ENCODE data around the gene GGN. TPM values are rescaled to one million over a fixed set of nuclear protein-coding genes. Genes with fewer than 3 reads are reported as not detected.

Gene GGN
- total and polyA plus RNA-seq, 7 donors = 0.28 TPM; not detected in 6

DNA sequence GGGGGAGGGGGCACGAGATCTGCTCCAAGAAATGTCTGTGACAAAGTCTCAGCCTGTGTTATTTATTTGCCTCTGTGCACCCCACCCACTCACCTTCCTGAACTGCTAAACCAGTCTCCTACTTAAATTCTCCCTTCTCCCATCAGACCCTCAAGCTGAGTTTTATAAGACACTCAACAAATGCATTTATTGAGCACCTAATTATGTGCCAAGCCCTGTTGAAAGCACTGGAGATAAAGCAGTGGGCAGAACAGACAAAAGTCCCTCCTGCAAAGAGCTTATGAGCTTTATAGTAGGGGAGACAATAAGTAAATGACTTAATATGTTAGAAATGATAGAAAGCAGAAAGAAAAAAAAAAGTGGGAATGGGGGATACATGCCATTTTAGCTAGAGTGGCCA is 11.7 kb upstream of the GGN start:
- TF ChIP-seq POLR2A (IDR thresholded peaks at IDR 0.05) (no peak), EP300 (IDR thresholded peaks at IDR 0.05) (no peak), POLR2AphosphoS5 (IDR thresholded peaks at IDR 0.05) (no peak)
- TF ChIP-seq, protein P1, sequence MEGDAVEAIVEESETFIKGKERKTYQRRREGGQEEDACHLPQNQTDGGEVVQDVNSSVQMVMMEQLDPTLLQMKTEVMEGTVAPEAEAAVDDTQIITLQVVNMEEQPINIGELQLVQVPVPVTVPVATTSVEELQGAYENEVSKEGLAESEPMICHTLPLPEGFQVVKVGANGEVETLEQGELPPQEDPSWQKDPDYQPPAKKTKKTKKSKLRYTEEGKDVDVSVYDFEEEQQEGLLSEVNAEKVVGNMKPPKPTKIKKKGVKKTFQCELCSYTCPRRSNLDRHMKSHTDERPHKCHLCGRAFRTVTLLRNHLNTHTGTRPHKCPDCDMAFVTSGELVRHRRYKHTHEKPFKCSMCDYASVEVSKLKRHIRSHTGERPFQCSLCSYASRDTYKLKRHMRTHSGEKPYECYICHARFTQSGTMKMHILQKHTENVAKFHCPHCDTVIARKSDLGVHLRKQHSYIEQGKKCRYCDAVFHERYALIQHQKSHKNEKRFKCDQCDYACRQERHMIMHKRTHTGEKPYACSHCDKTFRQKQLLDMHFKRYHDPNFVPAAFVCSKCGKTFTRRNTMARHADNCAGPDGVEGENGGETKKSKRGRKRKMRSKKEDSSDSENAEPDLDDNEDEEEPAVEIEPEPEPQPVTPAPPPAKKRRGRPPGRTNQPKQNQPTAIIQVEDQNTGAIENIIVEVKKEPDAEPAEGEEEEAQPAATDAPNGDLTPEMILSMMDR (IDR thresholded peaks at IDR 0.05) = no peak
- Histone ChIP-seq H3K4me1 (peaks cover 0 to 15% (median 7%) of the 10 kb centered on the region in 4 donors), H3K36me3 (no peaks in the 10 kb centered on the region), H3K27ac (no peak overlapping the region), H3K27me3 (peaks cover 22 to 67% (median 57%) of the 10 kb centered on the region in 3 donors), H3K9me3 (no peaks in the 10 kb centered on the region), H3K4me3 (no peak overlapping the region)
- 66 to 79% methylated on average over 1 of the region's 1 CpG for WGBS, 2 donors
- intact Hi-C loops (cut with DNase I) = no loop called here
- no peak for DNase-seq

DNA sequence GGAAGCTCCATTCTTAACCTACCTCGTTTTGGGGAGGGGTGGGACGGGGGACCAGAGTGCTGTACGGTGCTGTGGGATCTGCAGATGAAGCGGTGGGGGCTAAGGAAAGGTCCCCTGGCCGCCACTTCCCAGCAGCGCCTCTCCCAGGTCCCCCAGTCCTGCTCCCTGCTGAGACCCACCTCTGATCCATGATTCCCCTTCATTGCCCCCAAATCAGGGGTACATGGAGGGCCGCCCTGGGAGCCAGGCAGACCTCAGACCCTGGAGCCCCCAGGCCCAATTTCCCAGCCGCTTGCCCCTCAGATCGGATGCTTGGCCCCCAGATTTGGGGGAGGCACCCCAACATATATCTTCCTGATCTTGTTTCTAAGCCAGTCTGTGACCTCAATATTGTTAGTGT is 11.2 kb upstream of the GGN start:
- H3K9me3 ChIP-seq = no peaks in the 10 kb centered on the region
- intact Hi-C loops (cut with DNase I) = no loop called here
- TF ChIP-seq POLR2AphosphoS5 (IDR thresholded peaks at IDR 0.05) (no peak), EP300 (IDR thresholded peaks at IDR 0.05) (no peak), POLR2A (IDR thresholded peaks at IDR 0.05) (no peak)
- TF ChIP-seq, protein P1 (IDR thresholded peaks at IDR 0.05) = no peak
- 63 to 65% methylated on average over 9 of the region's 9 CpGs for WGBS, 2 donors
- H3K4me1 ChIP-seq = peaks cover 0 to 12% (median 6%) of the 10 kb centered on the region in 4 donors
- DNase-seq = no peak
- no peak overlapping the region for H3K27ac ChIP-seq
- H3K36me3 ChIP-seq = no peaks in the 10 kb centered on the region
- peaks cover 22 to 71% (median 61%) of the 10 kb centered on the region in 3 donors for H3K27me3 ChIP-seq
- no peak overlapping the region for H3K4me3 ChIP-seq

DNA sequence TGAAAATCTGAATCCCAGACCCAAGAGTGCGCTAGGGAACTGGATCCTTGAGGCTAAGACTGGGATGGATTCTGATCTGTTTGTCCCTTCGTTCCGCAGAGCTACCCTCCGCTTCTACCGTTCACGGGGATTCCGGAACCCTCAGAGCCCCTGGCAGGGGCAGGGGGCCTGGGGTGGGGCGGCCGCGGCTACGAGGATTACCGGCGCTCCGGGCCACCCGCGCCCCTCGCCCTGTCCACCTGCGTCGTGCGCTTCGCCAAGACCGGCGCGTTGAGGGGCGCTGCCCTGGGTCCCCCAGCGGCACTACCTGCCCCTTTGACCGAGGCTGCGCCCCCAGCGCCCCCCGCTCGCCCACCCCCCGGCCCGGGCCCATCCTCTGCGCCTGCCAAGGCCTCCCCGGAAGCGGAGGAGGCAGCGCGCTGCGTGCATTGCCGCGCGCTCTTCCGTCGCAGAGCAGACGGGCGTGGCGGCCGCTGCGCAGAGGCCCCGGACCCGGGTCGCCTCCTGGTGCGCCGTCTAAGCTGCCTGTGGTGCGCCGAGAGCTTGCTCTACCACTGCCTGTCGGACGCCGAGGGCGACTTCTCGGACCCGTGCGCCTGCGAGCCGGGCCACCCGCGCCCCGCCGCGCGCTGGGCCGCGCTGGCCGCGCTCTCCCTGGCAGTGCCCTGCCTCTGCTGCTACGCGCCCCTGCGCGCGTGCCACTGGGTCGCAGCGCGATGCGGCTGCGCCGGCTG is 7.7 kb upstream of the GGN start:
- Histone ChIP-seq H3K4me1 (no peaks in the 10 kb centered on the region), H3K36me3 (no peaks in the 10 kb centered on the region), H3K27me3 (peaks cover 22 to 79% (median 57%) of the 10 kb centered on the region in 3 donors), H3K9me3 (no peaks in the 10 kb centered on the region), H3K27ac (no peak overlapping the region), H3K4me3 (no peak overlapping the region)
- DNase-seq = no peak
- WGBS, 2 donors = 6% methylated on average over 86 of the region's 86 CpGs
- intact Hi-C loops (cut with DNase I) = no loop called here
- TF ChIP-seq, protein P1 (IDR thresholded peaks at IDR 0.05) = no peak
- TF ChIP-seq EP300 (IDR thresholded peaks at IDR 0.05) (no peak), POLR2AphosphoS5 (IDR thresholded peaks at IDR 0.05) (no peak), POLR2A (IDR thresholded peaks at IDR 0.05) (no peak)

- Histone ChIP-seq H3K4me1 (peaks cover 0 to 2% (median under 1%) of the 10 kb centered on the region in 4 donors), H3K27ac (no peak overlapping the region), H3K9me3 (no peaks in the 10 kb centered on the region), H3K36me3 (no peaks in the 10 kb centered on the region), H3K27me3 (peaks cover 22 to 79% (median 46%) of the 10 kb centered on the region in 3 donors), H3K4me3 (no peak overlapping the region)
- no peak for DNase-seq
- intact Hi-C loops (cut with DNase I) = no loop called here
- TF ChIP-seq, protein P1 (IDR thresholded peaks at IDR 0.05) = no peak
- TF ChIP-seq POLR2A (IDR thresholded peaks at IDR 0.05) (no peak), POLR2AphosphoS5 (IDR thresholded peaks at IDR 0.05) (no peak), EP300 (IDR thresholded peaks at IDR 0.05) (no peak)
- 4 to 5% methylated on average over 30 of the region's 30 CpGs for WGBS, 2 donors
Observed at GRCh38 chr19:38394488-38394887, 6.7 kb upstream of the GGN start.

Data from sigmoid colon (tissue), 7 donors.